A549 (cell line): ENCODE results near the gene DNAI4. TPM values are rescaled to one million over a fixed set of nuclear protein-coding genes. Genes with fewer than 3 reads are reported as not detected.

Experiments
- ATAC-seq, 2 experiments: fragments of 200-7000 bp in 1 of 2; fragments of >200 bp in 1 of 2; cut with Nextera tagmentation in 1 of 2; cut with Tn5 transposase in 1 of 2; 3 replicates each; pipeline versions ENCODE4 v1.8.0 to v1.9.1; 2018 to 2020; ENCODE audit warnings: mild to moderate bottlenecking in 1 of 2, moderate library complexity in 1 of 2
- CTCF ChIA-PET: fragments of 300-600 bp; sonication (Branson Sonifier 250); formaldehyde crosslinking; extraction: SDS; loops from one replicate; lab custom pipeline; 2021; ENCODE audit warnings: antibody characterized with exemption, inconsistent platforms; lab: Yijun Ruan, JAX
- POLR2A ChIA-PET: fragments of 350-600 bp; formaldehyde crosslinking; extraction: SDS; loops from one replicate; lab custom pipeline; 2021; ENCODE audit warnings: antibody characterized with exemption, inconsistent platforms; lab: Yijun Ruan, JAX
- DNase-seq, 2 experiments: peaks; one replicate each; pipeline versions ENCODE4 v3.0.0 to v3.0.0-alpha.2; 2011 to 2016; ENCODE audit warnings: low read depth in 1 of 2, low spot score in 1 of 2
- FAIRE-seq: peaks from 2 replicates; lab custom pipeline; 2011; peaks lifted over from hg19 to GRCh38; lab: Jason Lieb, UNC
- H3K27ac ChIP-seq, 2 experiments: fragments of >200 bp; sonication (Bioruptor Twin); formaldehyde crosslinking; 3 replicates each; pipeline ENCODE4 v1.5.1; 2016 to 2017
- H3K4me1 ChIP-seq: fragments of >200 bp; sonication (Bioruptor Twin); formaldehyde crosslinking; 3 replicates; pipeline ENCODE4 v1.6.1; 2016
- H3K4me2 ChIP-seq: fragments of >200 bp; sonication (Bioruptor Twin); formaldehyde crosslinking; 3 replicates; pipeline ENCODE4 v1.6.1; 2016
- H3K4me3 ChIP-seq: fragments of >200 bp; sonication (Bioruptor Twin); formaldehyde crosslinking; 3 replicates; pipeline ENCODE4 v1.5.1; 2016
- H3K9me3 ChIP-seq: fragments of >200 bp; sonication (Bioruptor Twin); formaldehyde crosslinking; 3 replicates; pipeline ENCODE4 v1.6.1; 2016
- ATOH8 ChIP-seq: fragments of 250-450 bp; sonication (Bioruptor Pico); IDR thresholded peaks from 2 replicates; pipeline ENCODE4 v1.5.0; 2020; ENCODE audit warnings: low read depth, mild to moderate bottlenecking, moderate library complexity
- CEBPB ChIP-seq, 2 experiments: fragments of >200 bp in 1 of 2; sonication (Bioruptor Twin) in 1 of 2; formaldehyde crosslinking in 1 of 2; IDR thresholded peaks; 2 replicates each; pipeline ENCODE4 v1.6.1; 2012 to 2016
- ELK1 ChIP-seq: fragments of 150-350 bp; IDR thresholded peaks from 2 replicates; pipeline ENCODE4 v1.6.1; 2014; ENCODE audit warnings: low read depth, mild to moderate bottlenecking, low read length
- FOXS1 ChIP-seq: fragments of 250-450 bp; sonication (Bioruptor Pico); IDR thresholded peaks from 2 replicates; pipeline ENCODE4 v1.5.0; 2020; ENCODE audit warnings: mild to moderate bottlenecking, moderate library complexity
- HES2 ChIP-seq: fragments of >200 bp; sonication (Bioruptor Twin); formaldehyde crosslinking; IDR thresholded peaks from 2 replicates; pipeline ENCODE4 v1.6.1; 2016
- HOXB13 ChIP-seq: fragments of 250-450 bp; sonication (Bioruptor Pico); IDR thresholded peaks from 2 replicates; pipeline ENCODE4 v1.5.0; 2020; ENCODE audit warnings: low read depth, mild to moderate bottlenecking, moderate library complexity
- HOXB5 ChIP-seq: fragments of 250-450 bp; sonication (Bioruptor Pico); IDR thresholded peaks from 2 replicates; pipeline ENCODE4 v1.5.0; 2020; ENCODE audit warnings: mild to moderate bottlenecking, moderate library complexity
- JUN ChIP-seq, 2 experiments: fragments of >200 bp; sonication (Bioruptor Twin); formaldehyde crosslinking; IDR thresholded peaks; 2 replicates in 1 of 2; 3 replicates in 1 of 2; pipeline ENCODE4 v1.6.1; 2016 to 2017
- KDM5A ChIP-seq: fragments of 200-600 bp; sonication (generic); IDR thresholded peaks from 2 replicates; pipeline ENCODE4 v1.6.1; 2016; ENCODE audit warnings: antibody characterized with exemption, mild to moderate bottlenecking
- MAFK ChIP-seq: fragments of 450-650 bp; IDR thresholded peaks from 2 replicates; pipeline ENCODE4 v1.6.1; 2014; ENCODE audit not compliant: partially characterized antibody
- MAX ChIP-seq: IDR thresholded peaks from 2 replicates; pipeline ENCODE4 v1.6.1; 2012
- NPAS2 ChIP-seq: fragments of 250-450 bp; sonication (Bioruptor Pico); IDR thresholded peaks from 2 replicates; pipeline ENCODE4 v1.8.0; 2022; ENCODE audit warnings: mild to moderate bottlenecking, moderate library complexity, borderline replicate concordance
- PHF8 ChIP-seq: fragments of 200-600 bp; sonication (generic); IDR thresholded peaks from 2 replicates; pipeline ENCODE4 v1.6.1; 2016; ENCODE audit warnings: low read depth, mild to moderate bottlenecking, antibody characterized with exemption, moderate library complexity, borderline replicate concordance
- POLR2A ChIP-seq: IDR thresholded peaks from 2 replicates; pipeline ENCODE4 v1.6.1; 2012; ENCODE audit warnings: mild to moderate bottlenecking, low read length
- POLR2AphosphoS2 ChIP-seq: conservative IDR thresholded peaks from 2 replicates; pipeline ENCODE4 v1.6.1; 2012; ENCODE audit warnings: low read length, improper control_type of control experiment, inconsistent platforms
- RARB ChIP-seq: fragments of 250-450 bp; sonication (Bioruptor Pico); IDR thresholded peaks from 2 replicates; pipeline ENCODE4 v1.8.0; 2021; ENCODE audit warnings: mild to moderate bottlenecking, moderate library complexity
- RFX5 ChIP-seq: fragments of 450-650 bp; IDR thresholded peaks from 2 replicates; pipeline ENCODE4 v1.7.1; 2014; ENCODE audit warnings: antibody characterized with exemption, mild to moderate bottlenecking, moderate library complexity
- SMC3 ChIP-seq: fragments of >200 bp; sonication (Bioruptor Twin); formaldehyde crosslinking; IDR thresholded peaks from 3 replicates; pipeline ENCODE4 v1.6.1; 2018; ENCODE audit warnings: inconsistent platforms
- TP53 ChIP-seq: fragments of 250-450 bp; sonication (Bioruptor Pico); IDR thresholded peaks from 2 replicates; pipeline ENCODE4 v1.5.0; 2021; ENCODE audit warnings: mild to moderate bottlenecking, moderate library complexity
- WGBS: methylation state at CpG from one replicate; pipeline ENCODE4 v1.1.6; 2017; ENCODE audit errors: missing lambda C conversion rate; 5-methylcytosine and 5-hydroxymethylcytosine counted together
- polyA plus RNA-seq, 4 experiments: library from polyadenylated mRNA; depleted of rRNA in 3 of 4; stranded (reverse); fragments of >200 nt; fragmentation: RNase III in 1 of 4; extraction: RNeasy Plus Mini Kit Qiagen cat#74134 plus additional on column Dnase treatment in 1 of 4; gene quantifications; 2 replicates in 3 of 4; 3 replicates in 1 of 4; pipeline ENCODE4 v1.2.3, GENCODE V29; 2011 to 2017
- TF ChIP-seq, protein P1 (sequence below): fragments of 450-650 bp; IDR thresholded peaks from 2 replicates; pipeline ENCODE4 v1.6.1; 2014; ENCODE audit warnings: antibody characterized with exemption

The DNAI4 gene
- polyA plus RNA-seq, 2 of the 4 experiments (the other 2 are of a cell fraction), result 1.3 to 4.7 TPM

- H3K4me3 ChIP-seq, result peak overlapping the region; percentile 77
- H3K4me2 ChIP-seq, result peak overlapping the region; percentile 95
- peak overlapping the region; percentile 91 to 99 for H3K27ac ChIP-seq
- TF ChIP-seq POLR2AphosphoS2, result no peak
- TF ChIP-seq RARB (CRISPR knock-in tag), result no peak
- TF ChIP-seq ELK1, result no peak
- peak; percentile 46; the same call in 1 of the 2 replicates for TF ChIP-seq PHF8
- TF ChIP-seq HOXB5, result no peak; the same call in 1 of the 2 replicates
- TF ChIP-seq SMC3, result peak; percentile 9; the same call in 1 of the 3 replicates
- no peak for TF ChIP-seq MAFK
- TF ChIP-seq RFX5, result no peak
- peak; percentile 8; the same call in 1 of the 2 replicates for TF ChIP-seq KDM5A
- 0 out of 2 replicates have a peak, but pooled peaks have one; percentile 8 for TF ChIP-seq TP53 (CRISPR knock-in tag)
- TF ChIP-seq HOXB13 (CRISPR knock-in tag), result 0 out of 2 replicates have a peak, but pooled peaks have one; percentile 39
- TF ChIP-seq, protein P1, sequence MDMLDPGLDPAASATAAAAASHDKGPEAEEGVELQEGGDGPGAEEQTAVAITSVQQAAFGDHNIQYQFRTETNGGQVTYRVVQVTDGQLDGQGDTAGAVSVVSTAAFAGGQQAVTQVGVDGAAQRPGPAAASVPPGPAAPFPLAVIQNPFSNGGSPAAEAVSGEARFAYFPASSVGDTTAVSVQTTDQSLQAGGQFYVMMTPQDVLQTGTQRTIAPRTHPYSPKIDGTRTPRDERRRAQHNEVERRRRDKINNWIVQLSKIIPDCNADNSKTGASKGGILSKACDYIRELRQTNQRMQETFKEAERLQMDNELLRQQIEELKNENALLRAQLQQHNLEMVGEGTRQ, result no peak
- peak; percentile 74 to 86; a peak in 4 of 5 replicates for TF ChIP-seq JUN (IDR thresholded peaks at IDR 0.05)
- TF ChIP-seq HES2, result no peak
- TF ChIP-seq FOXS1 (CRISPR knock-in tag), result no peak
- TF ChIP-seq MAX, result no peak
- no peak for TF ChIP-seq ATOH8
- peak; percentile 8; the same call in 1 of the 2 replicates for TF ChIP-seq POLR2A
- no peak for FAIRE-seq
- peak; percentile 32 to 93 for DNase-seq
- peak; percentile 79 to 83 for ATAC-seq
- ChIA-PET POLR2A (interaction anchor here (1.3 to 2.4 kb wide), 4 partner anchors 8 to 123 kb away, joined by 5 to 16 read pairs (median 5); partner anchors contain the start of gene SLC35D1), CTCF (interaction anchor here (0.6 to 1.0 kb wide), 3 partner anchors 11 to 19 kb away, joined by 3 read pairs; no protein-coding TSS in a partner anchor)
- H3K4me1 ChIP-seq, result peaks cover 41% of the 10 kb centered on the region
- no peaks in the 10 kb centered on the region for H3K9me3 ChIP-seq
- 1% methylated on average over 15 of the region's 83 CpGs for WGBS
These were observed 5.6 kb upstream of the DNAI4 start for GRCh38 chr1:66929999-66930822.

- WGBS, result 7% methylated on average over 9 of the region's 9 CpGs
- no peaks in the 10 kb centered on the region for H3K9me3 ChIP-seq
- POLR2A ChIA-PET, result interaction anchor here (1.3 to 2.4 kb wide), 4 partner anchors 9 to 124 kb away, joined by 5 to 16 read pairs (median 5); partner anchors contain the start of gene SLC35D1
- CTCF ChIA-PET, result interaction anchor here (1.0 kb wide), 1 partner anchor 16 kb away, joined by 3 read pairs; no protein-coding TSS in a partner anchor
- H3K27ac ChIP-seq, result peak overlapping the region; percentile 91 to 99
- DNase-seq (no peak), ATAC-seq (no peak)
- H3K4me3 ChIP-seq, result peak overlapping the region; percentile 77
- 0 out of 4 replicates have a peak, but pooled peaks have one; percentile 16 to 19 for TF ChIP-seq CEBPB (IDR thresholded peaks at IDR 0.05)
- TF ChIP-seq NPAS2 (CRISPR knock-in tag), result no peak
- TF ChIP-seq, all 56 proteins: peak for 1
- no peak for FAIRE-seq
- Histone ChIP-seq H3K4me1 (peaks cover 37% of the 10 kb centered on the region), H3K4me2 (peak overlapping the region; percentile 95)
These were observed 5.0 kb upstream of the DNAI4 start for GRCh38 chr1:66929691-66929998.
